Right lobe of liver (tissue), 6 donors: ENCODE measurements around the gene REV3L. TPM values are rescaled to one million over a fixed set of nuclear protein-coding genes. Genes with fewer than 3 reads are reported as not detected.

Source experiments
- ATAC-seq, 4 donors: fragments of 200-7000 bp; cut with Tn5 transposase; one replicate each; pipeline ENCODE4 v1.9.1; 2020; ENCODE audit warnings: mild to moderate bottlenecking in 4 of 4, moderate library complexity in 4 of 4
- DNase-seq, 3 donors: peaks; one replicate each; pipeline ENCODE4 v3.0.0-alpha.2; 2020
- H3K27ac ChIP-seq, 3 donors: fragments of 200-600 bp; one replicate each; pipeline ENCODE4 v1.8.0; 2022
- H3K27me3 ChIP-seq, 2 donors: fragments of 200-600 bp; one replicate each; pipeline ENCODE4 v1.8.0; 2022
- H3K36me3 ChIP-seq, 4 donors: fragments of 200-600 bp; sonication (generic) in 1 of 4; one replicate each; pipeline versions ENCODE4 v1.5.1 to v1.8.0; 2017 to 2022; ENCODE audit warnings: control low read depth in 1 of 4
- H3K4me1 ChIP-seq, 4 donors: fragments of 200-600 bp; sonication (generic) in 1 of 4; one replicate each; pipeline versions ENCODE4 v1.5.1 to v1.8.0; 2017 to 2022; ENCODE audit warnings: control low read depth in 1 of 4
- H3K4me3 ChIP-seq, 3 donors: fragments of 200-600 bp; one replicate each; pipeline ENCODE4 v1.8.0; 2022
- H3K9me3 ChIP-seq, 4 donors: fragments of 200-600 bp; sonication (generic) in 1 of 4; one replicate each; pipeline versions ENCODE4 v1.5.1 to v1.8.0; 2017 to 2022; ENCODE audit warnings: control low read depth in 1 of 4
- POLR2A ChIP-seq: fragments of 450-650 bp; IDR thresholded peaks from one replicate; pipeline ENCODE4 v1.6.1; 2017; ENCODE audit warnings: antibody characterized with exemption, mild to moderate bottlenecking
- WGBS: methylation state at CpG from one replicate; pipeline ENCODE4 v1.1.6; 2018; ENCODE audit warnings: low coverage, low lambda C conversion rate; ENCODE audit not compliant: insufficient coverage; ENCODE audit errors: missing lambda C conversion rate; 5-methylcytosine and 5-hydroxymethylcytosine counted together
- intact Hi-C, 2 donors: fragments of 100-400 bp; cut with DNase I; formaldehyde crosslinking; loops; one replicate each; pipeline versions ENCODE4 v1.11.2 to v1.14.1; 2022
- total RNA-seq, 6 experiments: library from RNA; depleted of rRNA in 2 of 6; stranded (reverse); fragments of >200 nt in 2 of 6; fragmentation: NEBNext Ultra II Directional in 3 of 6; extraction: Animal tissue kit (Norgen Biotek cat#: 25700) in 3 of 6; gene quantifications; one replicate each; pipeline versions ENCODE4 v1.1.0 to v1.2.4, GENCODE V29; 2016 to 2023
- TF ChIP-seq, protein P1 (sequence below), 4 donors: fragments of 200-600 bp in 3 of 4; fragments of 450-650 bp in 1 of 4; IDR thresholded peaks; one replicate each; pipeline versions ENCODE4 v1.5.1 to v1.8.0; 2016 to 2022; ENCODE audit warnings: antibody characterized with exemption in 4 of 4, mild to moderate bottlenecking in 2 of 4
- donor health status: DM: no; HTN: yes; CAD: no.
- donor health status: DM: no; HTN: no; CAD: no.
- donor health status: DM: no; HTN: no; CAD: no.
- donor health status: DM: no; HTN: yes; CAD: no.
- donor health status: DM: no; HTN: yes; CAD: no.

Gene REV3L
- total RNA-seq, 6 experiments from 2014 or later = 9.3 to 21.4 (median 12.5) TPM

DNA sequence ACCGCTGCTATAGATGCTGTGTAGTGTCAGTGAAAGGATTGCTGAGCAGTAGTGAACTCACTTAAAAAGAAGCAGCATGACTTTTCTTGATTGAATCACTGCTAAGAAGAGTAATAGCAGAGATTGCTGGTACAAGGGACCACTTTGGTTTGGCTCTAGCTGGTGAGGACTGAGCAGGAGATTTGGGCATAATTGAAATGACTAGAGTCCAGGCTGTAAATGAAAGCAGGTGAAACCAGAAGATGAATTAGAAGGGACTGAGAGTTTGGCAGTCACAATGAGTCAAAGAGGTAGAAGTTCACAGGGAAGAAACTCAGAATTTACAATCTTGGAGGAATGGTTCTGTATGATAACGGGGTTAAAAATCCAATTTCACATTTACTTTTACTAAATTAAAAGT, 19.1 kb upstream of the REV3L start:
- Histone ChIP-seq H3K27ac (no peak overlapping the region), H3K27me3 (no peaks in the 10 kb centered on the region), H3K36me3 (no peaks in the 10 kb centered on the region), H3K4me3 (no peak overlapping the region), H3K4me1 (no peaks in the 10 kb centered on the region), H3K9me3 (no peaks in the 10 kb centered on the region)
- intact Hi-C loops = no loop called here
- no peak for ATAC-seq
- 89% methylated on average over 2 of the region's 2 CpGs for WGBS
- TF ChIP-seq POLR2A = no peak
- TF ChIP-seq, protein P1, sequence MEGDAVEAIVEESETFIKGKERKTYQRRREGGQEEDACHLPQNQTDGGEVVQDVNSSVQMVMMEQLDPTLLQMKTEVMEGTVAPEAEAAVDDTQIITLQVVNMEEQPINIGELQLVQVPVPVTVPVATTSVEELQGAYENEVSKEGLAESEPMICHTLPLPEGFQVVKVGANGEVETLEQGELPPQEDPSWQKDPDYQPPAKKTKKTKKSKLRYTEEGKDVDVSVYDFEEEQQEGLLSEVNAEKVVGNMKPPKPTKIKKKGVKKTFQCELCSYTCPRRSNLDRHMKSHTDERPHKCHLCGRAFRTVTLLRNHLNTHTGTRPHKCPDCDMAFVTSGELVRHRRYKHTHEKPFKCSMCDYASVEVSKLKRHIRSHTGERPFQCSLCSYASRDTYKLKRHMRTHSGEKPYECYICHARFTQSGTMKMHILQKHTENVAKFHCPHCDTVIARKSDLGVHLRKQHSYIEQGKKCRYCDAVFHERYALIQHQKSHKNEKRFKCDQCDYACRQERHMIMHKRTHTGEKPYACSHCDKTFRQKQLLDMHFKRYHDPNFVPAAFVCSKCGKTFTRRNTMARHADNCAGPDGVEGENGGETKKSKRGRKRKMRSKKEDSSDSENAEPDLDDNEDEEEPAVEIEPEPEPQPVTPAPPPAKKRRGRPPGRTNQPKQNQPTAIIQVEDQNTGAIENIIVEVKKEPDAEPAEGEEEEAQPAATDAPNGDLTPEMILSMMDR (IDR thresholded peaks at IDR 0.05) = no peak
- DNase-seq = no peak

- ATAC-seq = no peak
- no peaks in the 10 kb centered on the region for H3K36me3 ChIP-seq
- 91% methylated on average over 1 of the region's 2 CpGs for WGBS
These were observed 16.3 kb upstream of the REV3L start for GRCh38 chr6:111499269-111499793.

GRCh38 chr6:111494951-111495635, 12.1 kb upstream of the REV3L start:
- DNase-seq (no peak), ATAC-seq (no peak)
- Histone ChIP-seq H3K9me3 (no peaks in the 10 kb centered on the region), H3K4me1 (no peaks in the 10 kb centered on the region), H3K27ac (no peak overlapping the region), H3K27me3 (no peaks in the 10 kb centered on the region), H3K4me3 (no peak overlapping the region), H3K36me3 (no peaks in the 10 kb centered on the region)
- TF ChIP-seq, protein P1 (IDR thresholded peaks at IDR 0.05) = no peak
- TF ChIP-seq POLR2A = no peak
- intact Hi-C loops = no loop called here
- WGBS = 87% methylated on average over 2 of the region's 2 CpGs

More at GRCh38 chr6:111499269-111499793, 16.3 kb upstream of the REV3L start:
- H3K27ac ChIP-seq = no peak overlapping the region
- no peak overlapping the region for H3K4me3 ChIP-seq
- H3K4me1 ChIP-seq = no peaks in the 10 kb centered on the region
- no peaks in the 10 kb centered on the region for H3K27me3 ChIP-seq
- H3K9me3 ChIP-seq = no peaks in the 10 kb centered on the region
- no peak for TF ChIP-seq POLR2A
- TF ChIP-seq, protein P1 (IDR thresholded peaks at IDR 0.05) = no peak
- no peak for DNase-seq
- intact Hi-C loops = no loop called here

- TF ChIP-seq, protein P1 (IDR thresholded peaks at IDR 0.05) = no peak
- TF ChIP-seq POLR2A = no peak
- DNase-seq = no peak
- Histone ChIP-seq H3K9me3 (no peaks in the 10 kb centered on the region), H3K36me3 (no peaks in the 10 kb centered on the region), H3K27ac (no peak overlapping the region), H3K4me1 (no peaks in the 10 kb centered on the region), H3K4me3 (no peak overlapping the region), H3K27me3 (no peaks in the 10 kb centered on the region)
- intact Hi-C loops = no loop called here
- WGBS = 96% methylated on average over 2 of the region's 2 CpGs
- ATAC-seq = no peak
These were observed 9.5 kb upstream of the REV3L start for GRCh38 chr6:111492499-111492898.
